Activated T-helper 2 cell treated with anti-CD3 and anti-CD28 coated beads, Interferon-gamma antibody, Interleukin-2, Interleukin-4, amounts not matched to agents 10 μg/mL and 5 μg/mL and 100 μg/mL, durations not matched to agents 14 hours and 24 hours and 36 hours (primary cell): ENCODE measurements around the gene OR5K3. TPM values are rescaled to one million over a fixed set of nuclear protein-coding genes. Genes with fewer than 3 reads are reported as not detected.

Experiments used
- total RNA-seq: library from RNA; stranded (reverse); gene quantifications from 2 replicates; pipeline ENCODE4 v1.2.3, GENCODE V29; 2022

OR5K3 gene
- total RNA-seq, 1 donor from 2014 or later, result not detected

Other genes with a start within 250 kb of the OR5K3 start
- 0.02 TPM in 1 of 2 replicates, not detected in the other for gene OR5H14, start 243.2 kb upstream of the OR5K3 start, total RNA-seq
- not detected in 2 replicates for gene OR5H15, start 224.0 kb upstream of the OR5K3 start, total RNA-seq
- not detected in 2 replicates for gene OR5H6, start 126.4 kb upstream of the OR5K3 start, total RNA-seq
- not detected in 2 replicates for gene OR5H2, start 108.2 kb upstream of the OR5K3 start, total RNA-seq
- not detected in 2 replicates for gene OR5K4, start 36.8 kb upstream of the OR5K3 start, total RNA-seq
- gene OR5K1, start 72.5 kb downstream of the OR5K3 start, total RNA-seq, result not detected in 2 replicates
- gene OR5K2, start 107.0 kb downstream of the OR5K3 start, total RNA-seq, result not detected in 2 replicates
- gene CLDND1, start 132.2 kb downstream of the OR5K3 start, total RNA-seq, result 326 and 338 TPM in 2 replicates
- 10.0 and 10.5 TPM in 2 replicates for gene GPR15, start 141.3 kb downstream of the OR5K3 start, total RNA-seq
- 48.4 and 50.4 TPM in 2 replicates for gene CPOX, start 202.9 kb downstream of the OR5K3 start, total RNA-seq